Prostate gland (tissue), 2 donors: Measurements from ENCODE around the gene CYB5A. TPM values are rescaled to one million over a fixed set of nuclear protein-coding genes. Genes with fewer than 3 reads are reported as not detected.

Experiments used
- DNase-seq: peaks from one replicate; pipeline ENCODE4 v3.0.0-alpha.2; 2019; ENCODE audit warnings: low spot score
- H3K27ac ChIP-seq, 2 donors: fragments of 200-600 bp; sonication (generic); 2 replicates each; pipeline ENCODE4 v1.5.1; 2017 to 2019
- H3K27me3 ChIP-seq: fragments of 200-600 bp; sonication (generic); replicated peaks from 2 replicates; pipeline ENCODE4 v1.5.1; 2019; ENCODE audit not compliant: insufficient read depth
- H3K36me3 ChIP-seq, 2 donors: fragments of 200-600 bp; sonication (generic); 1 replicate in 1 of 2; 2 replicates in 1 of 2; pipeline versions ENCODE4 v1.5.1 to v1.8.1; 2017 to 2019
- H3K4me1 ChIP-seq: fragments of 200-600 bp; sonication (generic); replicated peaks from 2 replicates; pipeline ENCODE4 v1.5.1; 2019
- H3K4me3 ChIP-seq, 2 donors: fragments of 200-600 bp; sonication (generic); 2 replicates each; pipeline ENCODE4 v1.5.1; 2017 to 2019
- H3K9me3 ChIP-seq: fragments of 200-600 bp; sonication (generic); 2 replicates; pipeline ENCODE4 v1.5.1; 2017
- POLR2A ChIP-seq: fragments of 450-650 bp; IDR thresholded peaks from one replicate; pipeline ENCODE4 v1.6.1; 2016; ENCODE audit warnings: antibody characterized with exemption, mild to moderate bottlenecking
- POLR2AphosphoS5 ChIP-seq: sonication (generic); formaldehyde crosslinking; IDR thresholded peaks from one replicate; pipeline ENCODE4 v1.6.1; 2017; ENCODE audit warnings: antibody characterized with exemption
- WGBS: methylation state at CpG from one replicate; pipeline ENCODE4 v1.1.5; 2018; 5-methylcytosine and 5-hydroxymethylcytosine counted together
- intact Hi-C: fragments of 100-400 bp; cut with DNase I; formaldehyde crosslinking; loops from one replicate; pipeline ENCODE4 v1.14.2; 2022
- total RNA-seq, 2 donors: library from RNA; depleted of rRNA; stranded (reverse); fragments of >200 nt; gene quantifications; one replicate each; pipeline ENCODE4 v1.1.0, GENCODE V29; 2016
- TF ChIP-seq, protein P1 (sequence below), 4 experiments: fragments of 200-600 bp in 2 of 4; fragments of 450-650 bp in 2 of 4; sonication (generic) in 2 of 4; IDR thresholded peaks; 1 replicate in 3 of 4; 2 replicates in 1 of 4; pipeline ENCODE4 v1.5.1; 2016 to 2019; ENCODE audit warnings: antibody characterized with exemption in 4 of 4, mild to moderate bottlenecking in 2 of 4, moderate library complexity in 2 of 4

The CYB5A gene
- total RNA-seq, 2 donors from 2014 or later: 76.6 to 144 TPM

DNA sequence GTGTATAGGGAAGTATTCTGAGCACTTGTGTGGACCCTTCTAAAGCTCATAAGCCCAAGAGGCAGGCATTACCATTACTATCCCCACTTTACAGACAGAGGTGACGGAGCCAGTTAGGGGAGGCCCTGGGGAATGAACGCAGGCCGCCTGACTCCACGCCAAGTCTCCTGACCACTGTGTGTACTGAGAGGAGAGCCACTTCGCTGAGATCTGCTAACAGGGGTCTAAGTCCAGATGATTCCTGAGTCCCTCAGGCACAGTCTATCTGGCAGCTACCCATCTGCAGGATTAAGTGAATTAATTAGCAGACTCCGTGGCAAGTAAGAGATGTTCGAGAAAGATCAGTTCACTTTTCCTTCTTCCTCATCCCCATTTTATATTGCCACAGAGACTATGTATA, 13.7 kb downstream of the CYB5A start:
- intact Hi-C loops: no loop called here
- 85% methylated on average over 7 of the region's 7 CpGs for WGBS
- TF ChIP-seq POLR2AphosphoS5 (no peak), POLR2A (no peak)
- TF ChIP-seq, protein P1, sequence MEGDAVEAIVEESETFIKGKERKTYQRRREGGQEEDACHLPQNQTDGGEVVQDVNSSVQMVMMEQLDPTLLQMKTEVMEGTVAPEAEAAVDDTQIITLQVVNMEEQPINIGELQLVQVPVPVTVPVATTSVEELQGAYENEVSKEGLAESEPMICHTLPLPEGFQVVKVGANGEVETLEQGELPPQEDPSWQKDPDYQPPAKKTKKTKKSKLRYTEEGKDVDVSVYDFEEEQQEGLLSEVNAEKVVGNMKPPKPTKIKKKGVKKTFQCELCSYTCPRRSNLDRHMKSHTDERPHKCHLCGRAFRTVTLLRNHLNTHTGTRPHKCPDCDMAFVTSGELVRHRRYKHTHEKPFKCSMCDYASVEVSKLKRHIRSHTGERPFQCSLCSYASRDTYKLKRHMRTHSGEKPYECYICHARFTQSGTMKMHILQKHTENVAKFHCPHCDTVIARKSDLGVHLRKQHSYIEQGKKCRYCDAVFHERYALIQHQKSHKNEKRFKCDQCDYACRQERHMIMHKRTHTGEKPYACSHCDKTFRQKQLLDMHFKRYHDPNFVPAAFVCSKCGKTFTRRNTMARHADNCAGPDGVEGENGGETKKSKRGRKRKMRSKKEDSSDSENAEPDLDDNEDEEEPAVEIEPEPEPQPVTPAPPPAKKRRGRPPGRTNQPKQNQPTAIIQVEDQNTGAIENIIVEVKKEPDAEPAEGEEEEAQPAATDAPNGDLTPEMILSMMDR (IDR thresholded peaks at IDR 0.05): no peak
- H3K27ac ChIP-seq: no peak overlapping the region
- no peaks in the 10 kb centered on the region for H3K4me1 ChIP-seq
- no peaks in the 10 kb centered on the region for H3K36me3 ChIP-seq
- no peaks in the 10 kb centered on the region for H3K9me3 ChIP-seq
- no peak overlapping the region for H3K4me3 ChIP-seq
- no peaks in the 10 kb centered on the region for H3K27me3 ChIP-seq
- DNase-seq: no peak

DNA sequence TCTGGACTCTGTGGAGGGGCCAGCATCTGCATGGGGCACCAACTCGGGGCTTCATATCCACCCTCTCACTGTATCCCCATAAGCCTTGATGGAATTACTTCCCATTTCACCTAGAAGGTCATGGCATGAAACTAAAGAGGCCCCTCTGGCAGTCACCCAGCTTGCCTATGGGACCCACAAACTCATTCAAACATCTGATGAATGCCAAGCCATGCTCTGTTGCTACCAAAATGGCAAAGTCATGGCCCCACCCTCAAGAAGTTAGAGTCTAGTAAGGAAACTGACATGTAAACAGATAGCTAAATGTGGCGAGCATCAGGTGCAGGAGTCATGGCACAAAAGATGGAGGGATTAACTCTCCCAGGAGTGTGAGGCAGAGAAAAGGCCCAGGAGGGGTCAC, 14.5 kb downstream of the CYB5A start:
- no peak overlapping the region for H3K4me3 ChIP-seq
- no peaks in the 10 kb centered on the region for H3K27me3 ChIP-seq
- H3K9me3 ChIP-seq: no peaks in the 10 kb centered on the region
- intact Hi-C loops: no loop called here
- WGBS: 90% methylated on average over 2 of the region's 2 CpGs
- no peak overlapping the region for H3K27ac ChIP-seq
- TF ChIP-seq, protein P1 (IDR thresholded peaks at IDR 0.05): no peak
- no peak for TF ChIP-seq POLR2A
- no peak for TF ChIP-seq POLR2AphosphoS5
- H3K4me1 ChIP-seq: no peaks in the 10 kb centered on the region
- no peak for DNase-seq
- H3K36me3 ChIP-seq: no peaks in the 10 kb centered on the region

DNA sequence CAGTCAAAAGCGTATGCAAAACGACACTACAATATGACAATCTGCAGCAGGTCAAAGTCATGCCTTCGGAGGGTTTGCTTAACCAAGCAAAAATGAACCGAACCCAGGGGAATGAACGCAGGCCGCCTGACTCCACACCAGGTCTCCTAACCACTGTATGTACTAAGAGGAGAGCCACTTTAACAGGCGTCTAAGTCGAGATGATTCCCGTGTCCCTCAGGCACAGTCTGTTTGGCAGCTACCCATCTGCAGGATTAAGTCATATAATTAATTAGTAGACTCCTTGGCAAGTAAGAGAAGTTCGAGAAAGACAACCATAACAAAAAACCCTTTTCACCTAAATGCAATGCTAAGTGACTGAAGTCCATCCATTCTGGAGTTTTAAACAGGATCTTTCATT, 15.2 kb downstream of the CYB5A start:
- no peaks in the 10 kb centered on the region for H3K9me3 ChIP-seq
- no peak for DNase-seq
- intact Hi-C loops: no loop called here
- no peak overlapping the region for H3K4me3 ChIP-seq
- H3K27ac ChIP-seq: no peak overlapping the region
- no peaks in the 10 kb centered on the region for H3K4me1 ChIP-seq
- WGBS: 64% methylated on average over 10 of the region's 10 CpGs
- TF ChIP-seq, protein P1 (IDR thresholded peaks at IDR 0.05): no peak
- no peak for TF ChIP-seq POLR2A
- no peak for TF ChIP-seq POLR2AphosphoS5
- no peaks in the 10 kb centered on the region for H3K27me3 ChIP-seq
- no peaks in the 10 kb centered on the region for H3K36me3 ChIP-seq

DNA sequence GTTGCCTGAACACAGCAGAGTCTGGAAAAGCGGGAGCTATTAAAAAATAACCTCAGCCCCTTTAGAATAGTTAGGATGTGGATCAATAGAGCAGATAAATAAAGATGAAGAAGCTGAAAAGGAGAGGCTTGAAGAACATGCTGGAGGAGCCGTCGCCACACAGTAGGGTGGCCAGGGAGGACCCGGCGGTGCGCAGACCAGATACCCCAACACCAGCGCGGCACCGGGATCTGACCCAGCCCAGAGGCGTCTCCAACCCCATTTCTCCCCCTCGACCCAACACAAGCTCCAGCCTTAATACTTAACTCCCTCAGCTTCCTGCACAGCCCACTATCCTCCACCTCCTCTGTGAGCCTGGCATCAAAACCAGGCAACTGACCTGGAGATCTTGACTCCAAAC, 16.0 kb downstream of the CYB5A start:
- Histone ChIP-seq H3K9me3 (no peaks in the 10 kb centered on the region), H3K27ac (no peak overlapping the region), H3K4me3 (no peak overlapping the region), H3K4me1 (no peaks in the 10 kb centered on the region), H3K27me3 (no peaks in the 10 kb centered on the region), H3K36me3 (no peaks in the 10 kb centered on the region)
- 92% methylated on average over 11 of the region's 11 CpGs for WGBS
- no peak for DNase-seq
- intact Hi-C loops: no loop called here
- TF ChIP-seq POLR2AphosphoS5: no peak
- TF ChIP-seq, protein P1 (IDR thresholded peaks at IDR 0.05): no peak
- TF ChIP-seq POLR2A: no peak

DNA sequence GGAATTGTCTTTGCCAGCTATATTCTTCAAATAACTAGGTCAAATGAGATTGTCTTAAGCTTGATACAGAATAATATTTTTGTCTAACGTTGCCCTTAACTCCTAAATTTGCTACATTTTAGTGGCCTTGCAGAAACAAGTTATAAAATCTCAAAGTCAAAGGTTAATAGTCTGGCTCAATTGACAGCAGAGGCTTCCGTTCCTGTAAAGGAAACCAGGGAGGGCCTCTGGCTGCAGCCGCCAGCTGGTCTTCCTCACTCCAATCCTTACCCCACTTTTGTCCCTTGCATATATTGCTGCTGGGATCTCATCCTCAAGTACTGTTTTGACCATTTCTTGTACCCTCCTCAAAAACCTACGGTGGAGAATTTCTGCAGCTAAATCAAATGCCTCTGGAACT, 17.1 kb downstream of the CYB5A start:
- H3K27me3 ChIP-seq: no peaks in the 10 kb centered on the region
- H3K4me1 ChIP-seq: no peaks in the 10 kb centered on the region
- H3K4me3 ChIP-seq: no peak overlapping the region
- H3K9me3 ChIP-seq: no peaks in the 10 kb centered on the region
- intact Hi-C loops: no loop called here
- DNase-seq: no peak
- TF ChIP-seq POLR2AphosphoS5 (no peak), POLR2A (no peak)
- TF ChIP-seq, protein P1 (IDR thresholded peaks at IDR 0.05): no peak
- no peak overlapping the region for H3K27ac ChIP-seq
- 71% methylated on average over 4 of the region's 4 CpGs for WGBS
- no peaks in the 10 kb centered on the region for H3K36me3 ChIP-seq
